GM18858 (cell line): ENCODE measurements around the gene CACNA1I.

Experiments used
- ATAC-seq: cut with Tn5 transposase; IDR thresholded peaks from one replicate; pipeline ENCODE4 v1.9.1; 2021; ENCODE audit not compliant: unreplicated experiment

The CACNA1I gene

GRCh38 chr22:39567135-39567946, 3.2 kb upstream of the CACNA1I start:
- ATAC-seq: no peak

DNA sequence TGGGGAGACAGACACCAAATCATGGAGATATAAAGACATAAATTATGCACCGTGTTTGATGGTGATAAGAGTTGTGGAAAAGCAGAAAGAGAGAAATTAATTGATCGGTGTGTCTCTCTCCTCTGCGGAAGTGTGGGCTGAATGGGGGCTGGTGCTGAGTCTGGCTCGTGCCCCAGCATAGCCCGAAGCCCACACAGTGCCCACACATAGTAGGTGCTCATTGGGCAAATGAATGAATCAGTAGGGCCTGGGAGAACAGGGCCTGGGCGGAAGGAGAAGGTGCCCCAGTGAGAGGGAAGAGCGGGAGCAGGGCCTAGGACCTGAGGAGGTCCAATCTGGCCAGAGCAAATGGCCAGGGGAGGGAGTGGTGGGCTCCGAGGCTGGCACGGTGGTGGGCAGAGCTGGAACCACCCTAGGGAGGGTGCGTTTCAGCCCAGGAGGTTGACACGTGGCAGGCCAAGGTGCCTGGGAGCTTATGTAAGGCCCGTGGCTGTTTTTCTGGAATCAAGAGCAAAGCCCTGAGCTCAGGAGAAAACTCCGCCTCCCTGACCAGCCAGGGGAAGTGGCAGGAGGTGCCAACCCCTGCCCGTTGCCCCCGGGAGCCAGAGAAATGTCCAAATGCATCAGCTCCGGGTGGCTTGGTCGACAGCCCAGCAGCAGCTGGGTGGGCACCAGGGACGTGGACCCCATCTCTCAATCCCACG, 2.1 kb upstream of the CACNA1I start:
- ATAC-seq: no peak

DNA sequence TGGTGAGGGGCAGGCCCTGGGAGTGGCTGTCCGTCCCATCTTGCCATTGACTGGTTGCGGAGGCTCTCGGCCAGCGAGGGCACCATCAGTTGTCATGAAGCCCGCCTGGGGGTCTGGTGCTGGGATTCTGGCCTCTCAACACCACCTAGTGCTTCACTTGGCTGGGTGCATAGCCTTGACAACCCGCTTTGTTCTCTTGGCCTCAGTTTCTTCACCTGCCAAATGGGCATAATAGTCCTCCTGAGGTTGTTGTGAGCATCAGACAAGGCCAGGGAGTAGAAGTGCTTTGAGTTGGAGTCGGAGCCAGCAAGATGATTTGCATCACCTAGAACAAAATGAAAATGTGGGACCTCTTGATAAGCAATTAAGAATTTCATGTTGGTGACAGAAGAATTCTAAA, 1.5 kb upstream of the CACNA1I start:
- ATAC-seq: no peak

- ATAC-seq: no peak
Observed at GRCh38 chr22:39570226-39570625, 327 bp upstream of the CACNA1I start.

- no peak for ATAC-seq
Observed at GRCh38 chr22:39571538-39571937, 985 bp downstream of the CACNA1I start.

DNA sequence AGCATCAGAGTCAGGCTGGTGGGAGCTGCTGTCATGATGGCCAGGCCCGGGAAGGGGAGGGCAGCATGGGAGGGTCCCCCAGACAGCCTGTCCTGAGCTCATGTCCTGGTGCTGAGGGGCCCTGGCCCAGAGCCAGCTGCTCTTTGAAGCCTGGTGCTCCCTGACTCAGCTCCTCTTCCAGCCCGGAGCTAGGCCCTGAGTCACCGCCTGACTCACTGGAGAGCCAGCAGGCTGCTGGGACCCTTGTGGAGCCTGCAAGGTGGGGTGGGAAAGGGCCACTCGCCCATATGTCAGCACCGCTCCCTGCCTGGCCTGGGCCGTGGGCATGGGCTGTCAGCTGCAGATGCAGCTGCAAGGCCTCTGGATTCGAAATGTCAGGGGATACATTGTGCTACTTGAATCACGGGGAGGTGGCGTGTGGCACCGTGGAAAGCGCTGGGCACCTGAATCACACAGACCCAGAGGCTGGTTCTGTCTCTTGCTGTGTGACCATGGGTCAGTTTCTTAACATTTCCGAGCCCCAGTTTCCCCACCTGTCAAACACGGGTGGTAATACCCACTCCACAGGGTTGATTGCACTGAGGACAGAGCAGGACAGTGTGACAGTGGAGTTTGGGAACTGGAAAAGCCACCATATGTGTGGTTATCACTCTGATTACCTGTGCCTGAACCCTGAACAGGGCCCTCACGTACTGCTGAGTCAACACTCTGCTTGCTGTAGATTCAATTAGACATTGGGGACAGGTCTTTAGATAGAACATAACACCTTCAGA, 4.4 kb downstream of the CACNA1I start:
- ATAC-seq: no peak

GRCh38 chr22:39575552-39575825, 4.9 kb downstream of the CACNA1I start:
- ATAC-seq: no peak

- no peak for ATAC-seq
Observed at GRCh38 chr22:39576027-39576426, 5.5 kb downstream of the CACNA1I start.

GRCh38 chr22:39577366-39577765, 6.8 kb downstream of the CACNA1I start:
- no peak for ATAC-seq

GRCh38 chr22:39577900-39578299, 7.3 kb downstream of the CACNA1I start:
- no peak for ATAC-seq

GRCh38 chr22:39580006-39580441, 9.5 kb downstream of the CACNA1I start:
- no peak for ATAC-seq

GRCh38 chr22:39580795-39581194, 10.2 kb downstream of the CACNA1I start:
- no peak for ATAC-seq

DNA sequence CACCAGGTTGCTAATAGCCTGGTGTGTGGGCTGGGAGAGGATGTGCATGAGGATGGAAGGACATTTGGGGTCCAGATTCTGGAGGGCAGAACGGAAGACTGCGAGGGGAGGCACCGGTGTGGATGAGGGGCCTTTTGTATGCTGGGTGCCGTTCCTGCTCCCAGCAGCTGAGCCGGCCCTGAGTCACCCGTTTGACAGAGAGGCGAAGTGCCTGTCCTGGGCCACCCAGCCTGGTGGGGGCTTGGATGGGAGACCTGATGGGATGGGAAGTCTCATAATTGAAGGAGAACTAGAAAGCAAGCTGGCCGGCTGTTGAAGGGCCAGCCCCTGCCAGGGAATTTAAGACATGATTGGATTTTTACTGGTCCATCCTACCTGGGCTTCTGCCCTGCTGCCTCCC, 10.8 kb downstream of the CACNA1I start:
- no peak for ATAC-seq

- ATAC-seq: no peak
Observed at GRCh38 chr22:39583066-39583667, 12.6 kb downstream of the CACNA1I start.

DNA sequence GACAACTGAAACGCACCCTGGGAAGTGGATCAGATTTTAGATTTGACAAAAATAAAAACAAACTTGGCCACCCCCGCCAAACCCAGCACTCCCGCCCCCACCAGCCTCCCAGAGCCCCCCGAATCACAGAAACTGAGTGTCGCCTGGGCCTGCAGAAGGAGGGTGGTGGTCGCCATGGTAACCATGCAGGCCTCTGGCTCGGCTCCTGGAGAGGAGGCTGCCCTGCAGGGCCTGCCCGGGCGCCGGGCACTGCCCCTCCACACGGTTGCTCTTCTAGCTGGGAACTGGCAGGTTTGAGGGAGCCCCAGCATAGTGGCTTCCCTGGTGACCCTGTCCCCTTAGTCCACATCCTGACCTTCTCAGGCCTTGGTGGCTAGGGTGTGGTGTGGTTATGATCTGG, 19.3 kb downstream of the CACNA1I start:
- no peak for ATAC-seq

DNA sequence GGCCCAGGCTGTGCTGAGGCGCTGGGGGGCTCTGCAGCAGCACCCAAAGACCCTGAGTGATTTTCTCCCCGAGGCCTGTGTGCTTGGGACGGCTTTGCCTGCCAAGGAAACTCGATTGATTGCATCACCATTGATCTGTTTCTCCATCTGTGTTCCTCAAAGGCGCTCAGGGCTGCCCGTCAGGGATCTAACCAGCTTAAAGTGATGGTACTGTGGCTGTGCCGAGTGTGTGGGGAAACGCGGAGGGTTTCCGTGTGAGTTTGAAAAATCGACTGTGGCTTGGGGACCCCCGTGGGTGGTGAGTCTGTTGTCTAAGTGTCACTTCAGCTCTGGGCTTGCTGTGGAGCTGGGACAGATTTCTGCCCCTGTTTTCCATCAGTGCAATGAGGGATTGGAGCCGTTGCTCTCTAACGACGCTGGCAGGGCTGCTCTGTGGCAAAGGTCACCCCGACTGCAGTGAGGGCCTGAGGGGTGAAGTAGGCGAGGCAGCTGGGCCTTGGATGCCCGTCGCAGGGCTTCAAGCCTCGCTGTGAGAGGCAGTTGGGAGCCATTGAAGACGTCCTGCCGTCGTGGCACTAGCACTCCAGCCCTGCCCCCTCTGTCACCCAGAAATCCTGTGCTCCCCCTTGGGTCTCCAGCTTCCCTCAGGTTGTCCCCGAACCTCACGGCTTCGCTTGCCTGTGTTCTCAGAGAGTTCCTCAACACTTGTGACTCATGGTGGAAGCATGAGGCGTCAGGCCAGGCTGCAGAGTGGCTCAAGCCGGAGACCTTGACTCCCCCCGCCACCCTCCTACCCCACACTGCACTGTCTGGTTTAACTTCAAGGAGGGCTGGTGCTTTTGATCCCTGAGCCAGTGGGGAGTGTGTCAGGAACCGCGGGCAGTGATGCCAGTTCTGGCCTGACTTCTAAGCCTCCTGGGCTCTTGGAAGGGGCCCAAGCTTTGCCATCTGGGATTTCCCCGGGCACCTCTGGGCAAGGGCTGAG, 21.8 kb downstream of the CACNA1I start:
- ATAC-seq: no peak

- no peak for ATAC-seq
Observed at GRCh38 chr22:39593066-39593930, 22.7 kb downstream of the CACNA1I start.

- no peak for ATAC-seq
Observed at GRCh38 chr22:39593931-39594285, 23.4 kb downstream of the CACNA1I start.

DNA sequence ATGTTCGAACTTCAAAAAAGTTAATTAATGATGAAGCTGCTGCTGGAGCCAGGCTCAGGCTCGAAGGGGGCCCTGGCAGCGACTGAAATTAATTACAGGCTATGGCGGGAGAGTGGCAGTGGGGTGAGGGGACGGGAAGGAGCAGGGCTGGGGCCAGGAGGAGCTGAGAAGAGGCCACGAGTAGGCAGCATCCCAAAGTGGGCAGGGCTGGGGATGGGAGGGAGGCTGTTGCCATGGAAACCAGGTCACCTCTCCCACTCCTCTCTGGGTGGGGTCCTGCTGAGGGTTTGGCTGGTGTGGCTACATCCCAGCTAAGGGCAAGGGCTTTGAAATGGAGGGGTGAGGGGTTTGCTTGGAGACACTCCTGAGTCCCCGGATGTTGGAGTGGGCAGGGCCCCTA, 23.9 kb downstream of the CACNA1I start:
- no peak for ATAC-seq
